IMR-90 (cell line): ENCODE measurements around the gene KTN1. TPM values are rescaled to one million over a fixed set of nuclear protein-coding genes. Genes with fewer than 3 reads are reported as not detected.

Experiments used
- ATAC-seq: fragments of 200-7000 bp; cut with Tn5 transposase; 2 replicates; pipeline ENCODE4 v1.9.1; 2020; ENCODE audit warnings: low read depth, mild to moderate bottlenecking, moderate library complexity
- BruUV-seq: library from RNA; stranded (reverse); fragments of 400-500 nt; replicated peaks from 2 replicates; lab custom pipeline; 2021; lab: Mats Ljungman, UMichigan
- CTCF ChIA-PET: fragments of 300-600 bp; formaldehyde crosslinking; extraction: SDS; loops from one replicate; lab custom pipeline; 2021; ENCODE audit warnings: antibody characterized with exemption; lab: Yijun Ruan, JAX
- POLR2A ChIA-PET: fragments of 300-600 bp; sonication (Branson Sonifier 250); formaldehyde crosslinking; loops from one replicate; lab custom pipeline; 2022; ENCODE audit warnings: antibody characterized with exemption; ENCODE audit not compliant: unreplicated experiment; lab: Charles Lee
- DNase-seq: peaks from one replicate; pipeline ENCODE4 v3.0.0; 2013
- H2AFZ ChIP-seq: replicated peaks from 2 replicates; pipeline ENCODE3; 2013; ENCODE audit warnings: low read length, mild to moderate bottlenecking; ENCODE audit not compliant: poor library complexity
- H2AK5ac ChIP-seq: 2 replicates; pipeline ENCODE4 v1.6.1; 2013; ENCODE audit warnings: low read depth, low read length, inconsistent platforms
- H2AK9ac ChIP-seq: replicated peaks from 2 replicates; pipeline ENCODE3; 2013; ENCODE audit warnings: mild to moderate bottlenecking, low read depth, low read length, moderate library complexity; ENCODE audit not compliant: poor library complexity
- H2BK120ac ChIP-seq: 2 replicates; pipeline ENCODE4 v1.6.1; 2013; ENCODE audit warnings: low read depth, low read length, inconsistent platforms
- H2BK15ac ChIP-seq: 3 replicates; pipeline ENCODE4 v1.6.1; 2013; ENCODE audit warnings: low read depth, low read length, inconsistent platforms
- H2BK20ac ChIP-seq: 2 replicates; pipeline ENCODE4 v1.6.1; 2013; ENCODE audit warnings: low read depth, mild to moderate bottlenecking, inconsistent platforms, low read length, moderate library complexity
- H2BK5ac ChIP-seq: 2 replicates; pipeline ENCODE4 v1.6.1; 2013; ENCODE audit warnings: mild to moderate bottlenecking, low read depth, low read length, inconsistent platforms; ENCODE audit not compliant: poor library complexity, severe bottlenecking
- H3K14ac ChIP-seq: replicated peaks from 2 replicates; pipeline ENCODE4 v1.6.1; 2013; ENCODE audit warnings: low read depth, low read length, inconsistent platforms
- H3K18ac ChIP-seq: 2 replicates; pipeline ENCODE4 v1.6.1; 2013; ENCODE audit warnings: low read depth, low read length, control low read depth
- H3K23ac ChIP-seq: 2 replicates; pipeline ENCODE4 v1.6.1; 2013; ENCODE audit warnings: low read depth, low read length, inconsistent platforms
- H3K27ac ChIP-seq: 2 replicates; pipeline ENCODE4 v1.5.1; 2013; ENCODE audit warnings: mild to moderate bottlenecking, control low read depth, low read length; ENCODE audit not compliant: insufficient read depth
- H3K27me3 ChIP-seq: 2 replicates; pipeline ENCODE4 v1.6.1; 2013; ENCODE audit warnings: low read length; ENCODE audit not compliant: control insufficient read depth, insufficient read depth
- H3K36me3 ChIP-seq: 2 replicates; pipeline ENCODE4 v1.6.1; 2013; ENCODE audit warnings: low read length, mixed read lengths; ENCODE audit not compliant: control insufficient read depth, insufficient read depth
- H3K4ac ChIP-seq: 2 replicates; pipeline ENCODE4 v1.6.1; 2013; ENCODE audit warnings: low read depth, low read length, inconsistent platforms
- H3K4me1 ChIP-seq: 2 replicates; pipeline ENCODE4 v1.6.1; 2013; ENCODE audit warnings: low read length, mixed read lengths; ENCODE audit not compliant: control insufficient read depth, insufficient read depth
- H3K4me2 ChIP-seq: 2 replicates; pipeline ENCODE4 v1.6.1; 2013; ENCODE audit warnings: low read depth, mild to moderate bottlenecking, control low read depth, low read length, moderate library complexity
- H3K4me3 ChIP-seq: 2 replicates; pipeline ENCODE4 v1.5.1; 2013; ENCODE audit warnings: low read depth, mild to moderate bottlenecking, control low read depth, low read length, moderate library complexity; ENCODE audit not compliant: insufficient read depth
- H3K56ac ChIP-seq: 2 replicates; pipeline ENCODE4 v1.6.1; 2013; ENCODE audit warnings: low read length, inconsistent platforms; ENCODE audit not compliant: insufficient read depth; ENCODE audit errors: extremely low read depth
- H3K79me1 ChIP-seq, 2 experiments: 2 replicates each; pipeline ENCODE4 v1.6.1; 2013; ENCODE audit warnings: low read length in 2 of 2, inconsistent platforms in 1 of 2, low read depth in 1 of 2
- H3K9ac ChIP-seq: 2 replicates; pipeline ENCODE4 v1.6.1; 2013; ENCODE audit warnings: low read depth, low read length, control low read depth
- H3K9me1 ChIP-seq: 2 replicates; pipeline ENCODE4 v1.6.1; 2013; ENCODE audit warnings: low read length, inconsistent platforms; ENCODE audit not compliant: insufficient read depth
- H3K9me3 ChIP-seq: 2 replicates; pipeline ENCODE4 v1.6.1; 2013; ENCODE audit warnings: low read length; ENCODE audit not compliant: control insufficient read depth, insufficient read depth
- H4K20me1 ChIP-seq: 2 replicates; pipeline ENCODE4 v1.6.1; 2013; ENCODE audit warnings: low read length, inconsistent platforms; ENCODE audit not compliant: insufficient read depth
- H4K5ac ChIP-seq: 2 replicates; pipeline ENCODE4 v1.6.1; 2013; ENCODE audit warnings: mild to moderate bottlenecking, low read depth, low read length, control low read depth
- H4K8ac ChIP-seq, 2 experiments: 2 replicates each; pipeline ENCODE4 v1.6.1; 2013; ENCODE audit warnings: low read depth in 2 of 2, low read length in 2 of 2, control low read depth in 1 of 2, inconsistent platforms in 1 of 2
- H4K91ac ChIP-seq: 2 replicates; pipeline ENCODE4 v1.6.1; 2013; ENCODE audit warnings: low read depth, low read length, inconsistent platforms; ENCODE audit not compliant: insufficient read depth
- BHLHE40 ChIP-seq: fragments of 150-350 bp; IDR thresholded peaks from 2 replicates; pipeline ENCODE4 v1.6.1; 2016; ENCODE audit warnings: mild to moderate bottlenecking, low read depth, low read length
- CEBPB ChIP-seq: IDR thresholded peaks from 2 replicates; pipeline ENCODE4 v1.6.1; 2012; ENCODE audit warnings: low read depth, low read length, improper control_type of control experiment
- CHD1 ChIP-seq: IDR thresholded peaks from 2 replicates; pipeline ENCODE4 v1.6.1; 2012; ENCODE audit warnings: low read depth, low read length, improper control_type of control experiment
- CTCF ChIP-seq: conservative IDR thresholded peaks from 2 replicates; pipeline ENCODE4 v1.5.1; 2012; ENCODE audit warnings: mild to moderate bottlenecking, low read depth, low read length, improper control_type of control experiment
- ELK1 ChIP-seq: fragments of 150-350 bp; IDR thresholded peaks from 2 replicates; pipeline ENCODE4 v1.6.1; 2016; ENCODE audit warnings: low read depth, mild to moderate bottlenecking, low read length, moderate library complexity, borderline replicate concordance
- FOS ChIP-seq: fragments of 150-350 bp; IDR thresholded peaks from 2 replicates; pipeline ENCODE4 v1.6.1; 2016; ENCODE audit warnings: low read depth, low read length
- MAFK ChIP-seq: IDR thresholded peaks from 2 replicates; pipeline ENCODE4 v1.6.1; 2012; ENCODE audit warnings: low read depth, low read length, improper control_type of control experiment
- MAZ ChIP-seq: IDR thresholded peaks from 2 replicates; pipeline ENCODE4 v1.6.1; 2012; ENCODE audit warnings: low read depth, mild to moderate bottlenecking, low read length, improper control_type of control experiment, moderate library complexity, borderline replicate concordance
- MXI1 ChIP-seq: IDR thresholded peaks from 2 replicates; pipeline ENCODE4 v1.6.1; 2012; ENCODE audit warnings: low read depth, mild to moderate bottlenecking, low read length, moderate library complexity, borderline replicate concordance
- NFE2L2 ChIP-seq: fragments of 150-350 bp; IDR thresholded peaks from 2 replicates; pipeline ENCODE4 v1.6.1; 2016; ENCODE audit warnings: low read depth, mild to moderate bottlenecking, low read length
- POLR2A ChIP-seq: IDR thresholded peaks from 2 replicates; pipeline ENCODE4 v1.6.1; 2012; ENCODE audit warnings: mild to moderate bottlenecking, low read depth, low read length
- RAD21 ChIP-seq: IDR thresholded peaks from 2 replicates; pipeline ENCODE4 v1.6.1; 2012; ENCODE audit warnings: low read length, improper control_type of control experiment
- RCOR1 ChIP-seq: IDR thresholded peaks from 2 replicates; pipeline ENCODE4 v1.6.1; 2012; ENCODE audit warnings: mild to moderate bottlenecking, low read length, improper control_type of control experiment; ENCODE audit not compliant: insufficient replicate concordance
- RFX5 ChIP-seq: IDR thresholded peaks from 2 replicates; pipeline ENCODE4 v1.8.0; 2012; ENCODE audit warnings: low read depth, mild to moderate bottlenecking, low read length, moderate library complexity
- SMC3 ChIP-seq: fragments of 150-350 bp; IDR thresholded peaks from 2 replicates; pipeline ENCODE4 v1.6.1; 2016; ENCODE audit warnings: low read depth, mild to moderate bottlenecking, antibody characterized with exemption, low read length, moderate library complexity
- USF2 ChIP-seq: fragments of 150-350 bp; IDR thresholded peaks from 2 replicates; pipeline ENCODE4 v1.6.1; 2017; ENCODE audit warnings: mild to moderate bottlenecking, antibody characterized with exemption, low read length, low read depth
- WGBS, 2 experiments: methylation state at CpG; one replicate each; pipeline versions ENCODE4 v1.1.5 to v1.1.7; 2013; ENCODE audit warnings: missing lambda C conversion rate in 2 of 2; ENCODE audit not compliant: insufficient read length in 1 of 2; ENCODE audit errors: extremely low coverage in 2 of 2; 5-methylcytosine and 5-hydroxymethylcytosine counted together
- dilution Hi-C: fragments of 300-500 bp; cut with HindIII; formaldehyde crosslinking; loops from one replicate; pipeline ENCODE4 v1.14.3; 2018; ENCODE audit warnings: low sequenced_read_pairs; ENCODE audit not compliant: unreplicated experiment
- in situ Hi-C: fragments of 300-500 bp; cut with MboI; formaldehyde crosslinking; loops from 3 replicates; pipeline ENCODE4 v1.14.3; 2019; ENCODE audit warnings: low sequenced_read_pairs, inconsistent platforms, mixed read lengths
- intact Hi-C: fragments of 100-400 bp; cut with micrococcal nuclease; formaldehyde crosslinking; loops from 2 replicates; pipeline ENCODE4 v1.10.0; 2022
- polyA plus RNA-seq, 3 experiments: library from polyadenylated mRNA; depleted of rRNA; stranded (reverse); fragments of >200 nt; gene quantifications; 2 replicates each; pipeline ENCODE4 v1.2.3, GENCODE V29; 2012; ENCODE audit warnings: low replicate concordance in 1 of 3
- total RNA-seq: library from RNA; depleted of rRNA; stranded (reverse); fragments of >200 nt; gene quantifications from 2 replicates; pipeline ENCODE4 v1.2.3, GENCODE V29; 2012

Gene KTN1
- total and polyA plus RNA-seq, 2 of the 4 experiments (the other 2 are of a cell fraction): 42.1 to 57.2 TPM

GRCh38 chr14:55610713-55611370, 30.8 kb downstream of the KTN1 start:
- Histone ChIP-seq H3K27me3 (no peaks in the 10 kb centered on the region), H3K9me3 (no peaks in the 10 kb centered on the region), H3K36me3 (peaks cover 5% of the 10 kb centered on the region), H3K4me3 (no peak overlapping the region), H3K79me1 (peaks cover 44 to 58% of the 10 kb centered on the region in 2 experiments), H2BK5ac (no peak overlapping the region), H2BK15ac (no peak overlapping the region), H4K5ac (no peak overlapping the region), H2BK120ac (no peak overlapping the region), H3K14ac (no peak overlapping the region), H3K18ac (no peak overlapping the region), H4K20me1 (peaks cover 25% of the 10 kb centered on the region), H3K9me1 (peaks cover 7% of the 10 kb centered on the region), H3K4me1 (peaks cover 8% of the 10 kb centered on the region), H3K9ac (no peak overlapping the region), H3K56ac (no peak overlapping the region), H3K4ac (no peak overlapping the region), H2AK5ac (no peak overlapping the region), H2BK20ac (no peak overlapping the region), H3K4me2 (no peak overlapping the region), H4K91ac (no peak overlapping the region), H2AFZ (no peak overlapping the region), H2AK9ac (no peak overlapping the region), H3K23ac (no peak overlapping the region), H4K8ac (no peak overlapping the region), H3K27ac (no peak overlapping the region)
- ChIA-PET POLR2A (no interaction called here), CTCF (interaction anchor here (0.6 kb wide), 2 partner anchors 71 to 88 kb away, joined by 3 to 5 read pairs; no protein-coding TSS in a partner anchor)
- DNase-seq: no peak
- no TSS peak for BruUV-seq
- in situ Hi-C loops (no loop called here), intact Hi-C loops (no loop called here), dilution Hi-C loops (no loop called here)
- WGBS, 2 experiments: 100% methylated on average over 4 of the region's 12 CpGs; no CpG with 5 or more reads in 1 of the 2 experiments
- TF ChIP-seq CTCF: no peak
- TF ChIP-seq RAD21: no peak
- no peak for TF ChIP-seq USF2
- TF ChIP-seq RCOR1: no peak
- no peak for TF ChIP-seq NFE2L2
- TF ChIP-seq ELK1: no peak
- no peak for TF ChIP-seq MAFK
- TF ChIP-seq MAZ: no peak
- no peak for TF ChIP-seq FOS
- no peak for TF ChIP-seq CHD1
- TF ChIP-seq SMC3: no peak
- no peak for TF ChIP-seq MXI1
- TF ChIP-seq POLR2A: no peak
- TF ChIP-seq CEBPB: no peak
- no peak for TF ChIP-seq RFX5
- no peak for TF ChIP-seq BHLHE40
- no peak for ATAC-seq
